Stimulated activated CD8-positive, alpha-beta memory T cell treated with anti-CD3 and anti-CD28 coated beads, Interleukin-12 subunit alpha, Interleukin-12 subunit beta, amount 100 ng/mL, for 24 hours (primary cell): ENCODE measurements around the gene BEND5.

Source experiments
- DNase-seq: peaks from one replicate; pipeline ENCODE4 v3.0.0-alpha.2; 2020; ENCODE audit errors: extremely low read depth

Gene BEND5

DNA sequence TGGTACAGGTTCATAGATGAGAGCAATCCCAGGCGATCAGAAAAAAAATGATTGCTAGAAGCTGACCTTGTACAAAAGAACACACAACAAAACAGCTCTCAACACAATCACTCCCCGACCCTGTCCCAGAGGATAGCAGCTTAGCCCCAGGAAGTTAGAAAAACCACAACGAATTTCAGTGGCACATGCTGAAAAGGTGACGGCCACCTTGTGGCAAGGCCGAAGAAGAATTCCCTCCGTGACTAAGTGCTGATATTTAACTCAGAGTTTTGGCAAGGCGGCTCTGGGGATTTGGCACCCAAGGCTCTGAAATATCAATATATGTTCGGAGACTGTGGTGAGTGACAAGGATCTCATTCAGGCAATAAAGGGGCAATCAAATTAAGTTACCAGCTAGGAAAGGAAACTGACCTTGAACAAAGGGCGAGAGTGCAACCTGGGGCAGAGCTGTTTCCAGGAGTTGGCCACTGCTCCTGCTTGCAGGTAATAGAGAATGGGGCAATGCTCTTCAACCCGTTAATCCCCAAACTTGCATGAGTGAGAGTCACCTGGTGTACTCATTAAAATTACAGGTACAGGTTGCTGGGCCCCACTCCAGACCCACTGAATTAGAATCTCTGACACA lies 96.2 kb downstream of the BEND5 start:
- DNase-seq: no peak

GRCh38 chr1:48679859-48680258 lies 96.8 kb downstream of the BEND5 start:
- DNase-seq: no peak

DNA sequence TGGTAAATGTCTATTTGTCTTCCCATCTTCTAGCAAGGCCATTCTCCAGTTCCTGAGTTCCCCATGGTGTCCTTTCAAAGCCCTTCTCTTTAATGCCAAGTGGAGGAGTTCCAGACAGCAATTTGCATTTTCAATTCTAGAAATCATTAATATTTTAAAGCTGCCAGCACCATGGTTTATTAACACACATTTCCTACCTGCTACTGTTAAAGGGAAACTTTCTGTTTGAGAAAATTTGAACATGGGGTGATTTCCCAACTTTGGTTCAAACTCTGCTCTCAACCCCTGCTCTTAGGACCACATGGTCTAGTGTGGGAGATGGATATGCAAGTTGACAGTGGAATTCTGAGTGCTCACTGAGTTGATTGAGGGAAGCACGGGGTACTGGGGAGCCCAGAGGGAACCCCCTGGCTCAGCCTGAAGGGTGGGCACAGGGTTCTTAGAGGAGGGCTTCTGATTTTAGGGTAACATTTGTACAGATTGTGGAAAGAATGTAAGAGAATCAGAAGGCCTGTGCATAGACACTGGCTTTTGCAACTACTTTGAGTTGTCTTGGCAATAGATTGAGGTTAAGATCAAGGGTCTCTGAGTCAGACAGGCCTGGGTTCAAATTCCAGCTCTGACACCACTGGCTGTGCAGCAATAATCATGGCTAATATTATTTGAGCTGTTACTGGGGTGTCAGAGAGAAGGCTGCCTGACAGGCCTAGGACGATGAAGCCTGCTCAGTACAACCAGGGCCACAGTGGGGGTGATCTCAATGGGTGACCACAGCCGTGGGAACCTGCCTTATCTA lies 97.8 kb downstream of the BEND5 start:
- no peak for DNase-seq
